A549 treated with AZD9567 at 1 μM for 4 hours (cell line): ENCODE results near the gene MSANTD4. TPM values are rescaled to one million over a fixed set of nuclear protein-coding genes. Genes with fewer than 3 reads are reported as not detected.

ENCODE experiments used
- total RNA-seq: library from RNA; stranded (reverse); fragments of 200-300 nt; extraction: Qiagen RNA extraction; gene quantifications from 5 replicates; pipeline ENCODE4 v1.2.3, GENCODE V29; 2022; ENCODE audit not compliant: insufficient read depth

MSANTD4 gene
- total RNA-seq, result 7.4 to 9.9 TPM (median 9.2 TPM) in 5 replicates

DNA sequence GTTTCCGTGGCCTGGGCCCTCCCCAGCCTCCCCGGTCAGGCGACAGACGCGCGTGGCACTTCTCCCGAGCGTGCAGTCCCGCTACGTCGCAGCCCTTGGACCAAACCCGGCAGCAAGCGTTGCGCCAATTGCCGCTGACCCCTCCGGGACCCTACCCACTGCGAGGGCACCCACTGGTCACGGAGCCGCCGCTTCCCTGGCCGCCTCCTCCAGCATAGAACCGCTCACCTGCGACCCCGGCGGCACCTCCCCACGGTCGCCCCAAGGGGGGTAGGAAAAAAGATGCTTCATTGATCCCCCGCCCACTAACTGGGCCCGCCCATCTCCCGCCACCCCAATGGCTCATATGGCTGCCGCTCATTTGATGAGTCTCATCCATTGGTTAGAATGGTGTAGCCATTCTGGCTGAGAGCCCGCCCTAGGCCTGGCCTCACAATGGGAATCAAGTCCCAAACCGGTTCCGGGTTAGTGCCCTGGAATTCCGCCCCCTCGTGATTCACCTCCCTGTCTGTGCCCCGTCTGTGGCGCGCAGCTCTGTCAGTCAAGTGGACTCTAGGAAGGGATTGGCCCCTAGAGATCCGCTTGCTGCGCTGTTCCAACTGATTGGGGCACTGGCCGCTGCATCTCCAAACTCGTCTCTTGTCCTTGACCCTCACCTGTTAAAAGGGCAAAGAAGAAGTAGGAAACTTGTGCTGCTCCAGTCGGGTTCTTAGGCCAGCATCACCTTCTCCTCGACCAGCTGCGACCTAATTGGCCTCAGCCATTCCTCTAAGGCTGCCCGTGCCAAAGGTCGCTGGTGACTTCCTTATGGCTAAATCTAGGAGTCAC is at the start of gene MSANTD4:
Gene MSANTD4 (minus strand): TSS at position 274 of the 828 bp plus-strand sequence. CDS start 11,323 bp downstream, outside the sequence.

Other genes with a start within 250 kb of the MSANTD4 start
- gene KBTBD3, start 55.1 kb upstream of the MSANTD4 start, total RNA-seq, result 0.78 to 4.4 TPM (median 1.4 TPM) in 5 replicates
- gene AASDHPPT, start 55.4 kb upstream of the MSANTD4 start, total RNA-seq, result 31.0 to 38.4 TPM (median 32.4 TPM) in 5 replicates